HCT116 (cell line): Measurements from ENCODE around the gene REG1A.

ENCODE experiments used
- CEBPB ChIP-seq: IDR thresholded peaks from 2 replicates; pipeline ENCODE4 v1.6.1; 2012; ENCODE audit warnings: low read depth
- POLR2A ChIP-seq: IDR thresholded peaks from 2 replicates; pipeline ENCODE4 v1.7.0; 2011; ENCODE audit warnings: borderline replicate concordance; ENCODE audit not compliant: insufficient read depth, insufficient read length; ENCODE audit errors: extremely low read depth
- TF ChIP-seq, protein P1 (sequence below), 3 experiments: fragments of 200-600 bp in 1 of 3; sonication (generic) in 1 of 3; IDR thresholded peaks in 2 of 3; conservative IDR thresholded peaks in 1 of 3; 2 replicates each; pipeline ENCODE4 v1.5.1; 2012 to 2017; ENCODE audit warnings: low read depth in 2 of 3, low read length in 2 of 3, antibody characterized with exemption in 1 of 3, borderline replicate concordance in 1 of 3, control low read depth in 1 of 3, mild to moderate bottlenecking in 1 of 3, mixed read lengths in 1 of 3, mixed run types in 1 of 3, moderate library complexity in 1 of 3; ENCODE audit not compliant: insufficient read depth in 1 of 3

- TF ChIP-seq, protein P1, sequence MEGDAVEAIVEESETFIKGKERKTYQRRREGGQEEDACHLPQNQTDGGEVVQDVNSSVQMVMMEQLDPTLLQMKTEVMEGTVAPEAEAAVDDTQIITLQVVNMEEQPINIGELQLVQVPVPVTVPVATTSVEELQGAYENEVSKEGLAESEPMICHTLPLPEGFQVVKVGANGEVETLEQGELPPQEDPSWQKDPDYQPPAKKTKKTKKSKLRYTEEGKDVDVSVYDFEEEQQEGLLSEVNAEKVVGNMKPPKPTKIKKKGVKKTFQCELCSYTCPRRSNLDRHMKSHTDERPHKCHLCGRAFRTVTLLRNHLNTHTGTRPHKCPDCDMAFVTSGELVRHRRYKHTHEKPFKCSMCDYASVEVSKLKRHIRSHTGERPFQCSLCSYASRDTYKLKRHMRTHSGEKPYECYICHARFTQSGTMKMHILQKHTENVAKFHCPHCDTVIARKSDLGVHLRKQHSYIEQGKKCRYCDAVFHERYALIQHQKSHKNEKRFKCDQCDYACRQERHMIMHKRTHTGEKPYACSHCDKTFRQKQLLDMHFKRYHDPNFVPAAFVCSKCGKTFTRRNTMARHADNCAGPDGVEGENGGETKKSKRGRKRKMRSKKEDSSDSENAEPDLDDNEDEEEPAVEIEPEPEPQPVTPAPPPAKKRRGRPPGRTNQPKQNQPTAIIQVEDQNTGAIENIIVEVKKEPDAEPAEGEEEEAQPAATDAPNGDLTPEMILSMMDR (IDR thresholded peaks at IDR 0.05 in 2 of 3, conservative IDR thresholded peaks at IDR 0.05 in 1 of 3; ENCODE audit: borderline replicate concordance in 1 of 3, insufficient read depth in 1 of 3, low read depth in 2 of 3, low read length in 2 of 3), result no peak
- no peak for TF ChIP-seq POLR2A
- TF ChIP-seq CEBPB, result no peak
Observed at GRCh38 chr2:79071078-79071477, 49.2 kb upstream of the REG1A start.
